ENCODE results near the gene ALDH1A2. TPM values are rescaled to one million over a fixed set of nuclear protein-coding genes. Genes with fewer than 3 reads are reported as not detected.

The ALDH1A2 gene
- total and polyA plus RNA-seq, 4 experiments from 2014 or later: 0.15 to 0.83 TPM; not detected in 2

DNA sequence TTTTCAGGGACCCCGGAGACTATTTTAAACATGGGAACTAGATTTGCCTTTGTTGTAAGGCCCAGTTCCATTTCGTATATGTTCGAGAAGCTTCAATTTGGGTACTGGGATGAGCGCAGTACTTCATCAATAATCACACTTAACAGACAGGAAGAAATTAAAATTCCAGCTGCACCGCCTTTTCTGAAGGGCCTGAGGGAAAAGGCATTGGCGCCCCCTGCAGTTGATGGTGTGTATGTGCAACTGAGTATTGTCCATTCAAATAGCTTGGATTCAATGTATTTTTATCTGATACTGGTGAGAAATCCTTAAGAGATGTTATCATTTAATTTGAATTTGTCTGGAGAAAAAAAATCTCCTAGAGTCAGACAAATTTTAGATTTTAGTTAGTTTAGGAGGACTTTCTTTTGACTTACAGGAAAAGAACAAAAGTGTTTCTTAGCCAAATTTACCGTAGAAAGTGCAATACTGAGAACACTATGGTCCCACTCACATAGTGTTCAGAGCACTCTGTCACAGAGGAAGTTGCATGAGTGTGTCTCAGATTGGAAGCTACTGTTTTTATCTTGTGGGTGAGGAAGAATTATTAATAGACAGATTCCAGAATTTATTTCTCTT lies 5.4 kb upstream of the ALDH1A2 start:
- no peaks in the 10 kb centered on the region for H3K4me1 ChIP-seq (ENCODE audit: insufficient read depth, low read length)
- ChIA-PET CTCF (ENCODE audit: partially characterized antibody) (interaction anchor here (0.8 to 1.2 kb wide), 4 partner anchors 10 to 20 kb away, joined by 3 to 4 read pairs (median 3); no protein-coding TSS in a partner anchor), POLR2A (ENCODE audit: partially characterized antibody) (interaction anchor here (1.5 kb wide), 1 partner anchor 23 kb away, joined by 3 read pairs; no protein-coding TSS in a partner anchor)
- intact Hi-C loops (cut with micrococcal nuclease): no loop called here
- Mint-ChIP-seq H3K4me3 (no peak overlapping the region), H3K4me1 (peaks cover 2 to 8% (median 6%) of the 10 kb centered on the region in 4 donors), H3K27ac (no peak overlapping the region), H3K36me3 (no peaks in the 10 kb centered on the region), H3K9me3 (peaks cover 0 to 2% (median 0%) of the 10 kb centered on the region in 8 donors), H3K27me3 (peaks cover 26 to 31% of the 10 kb centered on the region in 2 donors)
- H3K9me3 ChIP-seq (ENCODE audit: control insufficient read depth in 1 of 2, low read length in 2 of 2): no peaks in the 10 kb centered on the region
- no peaks in the 10 kb centered on the region for H3K36me3 ChIP-seq (ENCODE audit: insufficient read depth, low read length)
- H3K27me3 ChIP-seq (ENCODE audit: insufficient read depth, low read length): peaks cover 8% of the 10 kb centered on the region
- no peak overlapping the region for H3K27ac ChIP-seq (ENCODE audit: low read depth, low read length)
- DNase-seq: peak in 2 of 5 donors; percentile 9 to 21
- no peak overlapping the region for H3K4me3 ChIP-seq (ENCODE audit: low read length in 2 of 2)

GRCh38 chr15:58069008-58069407 lies 3.5 kb upstream of the ALDH1A2 start:
- intact Hi-C loops (cut with micrococcal nuclease): no loop called here
- peaks cover 2 to 8% (median 6%) of the 10 kb centered on the region in 4 donors for H3K4me1 Mint-ChIP-seq
- H3K36me3 Mint-ChIP-seq: no peaks in the 10 kb centered on the region
- peaks cover 13% of the 10 kb centered on the region for H3K27me3 ChIP-seq (ENCODE audit: insufficient read depth, low read length)
- no peaks in the 10 kb centered on the region for H3K36me3 ChIP-seq (ENCODE audit: insufficient read depth, low read length)
- ChIA-PET POLR2A (ENCODE audit: partially characterized antibody) (no interaction called here), CTCF (ENCODE audit: partially characterized antibody) (interaction anchor here (0.9 kb wide), 1 partner anchor 20 kb away, joined by 3 read pairs; no protein-coding TSS in a partner anchor)
- peaks cover 8% of the 10 kb centered on the region for H3K4me1 ChIP-seq (ENCODE audit: insufficient read depth, low read length)
- H3K27me3 Mint-ChIP-seq: peaks cover 30 to 32% of the 10 kb centered on the region in 2 donors
- H3K9me3 ChIP-seq (ENCODE audit: control insufficient read depth in 1 of 2, low read length in 2 of 2): no peaks in the 10 kb centered on the region
- no peak overlapping the region for H3K4me3 Mint-ChIP-seq
- no peak overlapping the region for H3K27ac ChIP-seq (ENCODE audit: low read depth, low read length)
- H3K4me3 ChIP-seq (ENCODE audit: low read length in 2 of 2): no peak overlapping the region
- H3K27ac Mint-ChIP-seq: no peak overlapping the region
- peaks cover 0 to 7% (median 2%) of the 10 kb centered on the region in 8 donors for H3K9me3 Mint-ChIP-seq
- DNase-seq: no peak

DNA sequence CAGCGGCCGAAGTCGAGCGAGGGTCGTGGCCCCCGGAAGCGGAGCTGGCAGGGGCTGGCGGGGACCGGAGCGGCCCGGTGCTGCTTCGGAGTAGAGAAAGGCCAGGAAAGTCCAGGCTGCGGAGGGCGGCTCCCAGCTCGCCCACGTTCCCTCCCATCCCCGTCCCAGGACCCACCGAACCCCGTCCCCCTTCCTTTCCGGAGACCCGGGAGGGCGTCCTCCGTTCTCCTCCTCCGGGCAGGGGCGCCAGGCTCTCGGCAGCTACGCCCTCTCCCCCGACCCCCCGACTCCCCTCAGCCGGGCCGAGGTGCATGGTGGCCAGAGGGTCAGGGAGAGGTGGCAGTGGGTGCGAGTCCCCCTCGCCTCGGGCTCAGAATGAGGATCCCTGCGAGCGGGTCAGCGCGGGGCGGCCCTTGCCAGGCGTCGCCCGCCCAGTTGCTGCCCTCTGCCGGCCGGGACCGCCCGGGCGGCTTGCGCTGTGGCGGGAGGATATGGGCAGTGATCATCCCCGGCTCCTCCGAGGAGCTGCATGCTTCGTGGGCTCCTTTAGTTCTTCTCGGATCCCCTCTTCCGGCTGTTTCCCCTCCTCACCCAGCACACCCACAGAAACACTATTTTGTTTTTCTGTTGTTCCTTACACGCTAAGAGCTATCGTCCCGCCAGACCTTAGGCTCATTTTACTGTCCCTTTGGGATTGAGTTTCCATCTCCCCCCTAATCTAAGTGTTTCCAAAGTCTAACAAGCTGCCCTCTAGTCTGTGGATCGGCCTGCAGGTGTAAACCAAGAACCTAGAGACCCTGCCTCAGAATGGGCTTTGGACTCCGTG lies 744 bp upstream of the ALDH1A2 start:
- Mint-ChIP-seq H3K4me3 (peak overlapping the region; percentile 69 to 83 (median 76)), H3K36me3 (no peaks in the 10 kb centered on the region), H3K27me3 (peaks cover 38 to 48% of the 10 kb centered on the region in 2 donors), H3K4me1 (peaks cover 2 to 8% (median 6%) of the 10 kb centered on the region in 4 donors), H3K9me3 (peaks cover 0 to 14% (median 7%) of the 10 kb centered on the region in 8 donors), H3K27ac (peak overlapping the region in 1 of 7 donors; percentile 60)
- intact Hi-C loops (cut with micrococcal nuclease): no loop called here
- Histone ChIP-seq H3K9me3 (ENCODE audit: control insufficient read depth in 1 of 2, low read length in 2 of 2) (no peaks in the 10 kb centered on the region), H3K36me3 (ENCODE audit: insufficient read depth, low read length) (no peaks in the 10 kb centered on the region), H3K27ac (ENCODE audit: low read depth, low read length) (no peak overlapping the region), H3K4me3 (ENCODE audit: low read length in 2 of 2) (peak overlapping the region in 1 of 2 donors; percentile 24), H3K27me3 (ENCODE audit: insufficient read depth, low read length) (peaks cover 17% of the 10 kb centered on the region), H3K4me1 (ENCODE audit: insufficient read depth, low read length) (peaks cover 8% of the 10 kb centered on the region)
- CTCF ChIA-PET (ENCODE audit: partially characterized antibody): interaction anchor here (0.7 to 2.4 kb wide), 7 partner anchors 9 to 202 kb away, joined by 3 to 8 read pairs (median 4); no protein-coding TSS in a partner anchor
- POLR2A ChIA-PET (ENCODE audit: partially characterized antibody): interaction anchor here (0.6 kb wide), 1 partner anchor 11 kb away, joined by 3 read pairs; no protein-coding TSS in a partner anchor
- DNase-seq: peak in 1 of 5 donors; percentile 12

DNA sequence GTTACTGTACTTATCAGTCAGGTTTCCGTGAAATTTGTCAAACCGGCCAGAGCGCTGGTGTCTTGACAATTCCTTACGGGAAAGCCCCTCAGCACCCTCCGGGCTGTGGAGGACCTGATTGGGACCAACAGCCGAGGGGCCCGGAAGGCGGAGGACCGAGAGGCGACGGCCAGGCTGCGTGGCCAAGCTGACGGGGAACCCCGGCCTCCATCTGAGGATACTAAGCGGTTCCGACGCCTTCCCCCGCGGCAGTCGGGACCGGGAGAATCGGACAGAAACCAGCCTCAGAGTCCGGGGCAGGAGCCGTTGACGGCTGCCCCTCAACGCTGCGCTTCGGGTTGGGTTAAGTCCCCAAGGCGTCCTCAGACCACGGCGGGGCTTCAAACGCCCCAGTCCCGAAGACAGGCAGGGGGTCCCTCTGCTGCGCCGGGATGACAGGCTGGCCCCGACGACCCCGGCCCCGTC lies 499 bp downstream of the ALDH1A2 start:
- Mint-ChIP-seq H3K27me3 (peaks cover 38 to 49% of the 10 kb centered on the region in 2 donors), H3K4me1 (peaks cover 2 to 8% (median 6%) of the 10 kb centered on the region in 4 donors), H3K4me3 (peak overlapping the region in 4 of 8 donors; percentile 42 to 67 (median 46)), H3K27ac (no peak overlapping the region), H3K9me3 (peaks cover 0 to 14% (median 7%) of the 10 kb centered on the region in 8 donors), H3K36me3 (no peaks in the 10 kb centered on the region)
- Histone ChIP-seq H3K9me3 (ENCODE audit: control insufficient read depth in 1 of 2, low read length in 2 of 2) (no peaks in the 10 kb centered on the region), H3K27ac (ENCODE audit: low read depth, low read length) (no peak overlapping the region), H3K4me3 (ENCODE audit: low read length in 2 of 2) (no peak overlapping the region), H3K4me1 (ENCODE audit: insufficient read depth, low read length) (peaks cover 8% of the 10 kb centered on the region), H3K36me3 (ENCODE audit: insufficient read depth, low read length) (no peaks in the 10 kb centered on the region), H3K27me3 (ENCODE audit: insufficient read depth, low read length) (peaks cover 17% of the 10 kb centered on the region)
- POLR2A ChIA-PET (ENCODE audit: partially characterized antibody): no interaction called here
- no peak for DNase-seq
- CTCF ChIA-PET (ENCODE audit: partially characterized antibody): no interaction called here
- intact Hi-C loops (cut with micrococcal nuclease): no loop called here

DNA sequence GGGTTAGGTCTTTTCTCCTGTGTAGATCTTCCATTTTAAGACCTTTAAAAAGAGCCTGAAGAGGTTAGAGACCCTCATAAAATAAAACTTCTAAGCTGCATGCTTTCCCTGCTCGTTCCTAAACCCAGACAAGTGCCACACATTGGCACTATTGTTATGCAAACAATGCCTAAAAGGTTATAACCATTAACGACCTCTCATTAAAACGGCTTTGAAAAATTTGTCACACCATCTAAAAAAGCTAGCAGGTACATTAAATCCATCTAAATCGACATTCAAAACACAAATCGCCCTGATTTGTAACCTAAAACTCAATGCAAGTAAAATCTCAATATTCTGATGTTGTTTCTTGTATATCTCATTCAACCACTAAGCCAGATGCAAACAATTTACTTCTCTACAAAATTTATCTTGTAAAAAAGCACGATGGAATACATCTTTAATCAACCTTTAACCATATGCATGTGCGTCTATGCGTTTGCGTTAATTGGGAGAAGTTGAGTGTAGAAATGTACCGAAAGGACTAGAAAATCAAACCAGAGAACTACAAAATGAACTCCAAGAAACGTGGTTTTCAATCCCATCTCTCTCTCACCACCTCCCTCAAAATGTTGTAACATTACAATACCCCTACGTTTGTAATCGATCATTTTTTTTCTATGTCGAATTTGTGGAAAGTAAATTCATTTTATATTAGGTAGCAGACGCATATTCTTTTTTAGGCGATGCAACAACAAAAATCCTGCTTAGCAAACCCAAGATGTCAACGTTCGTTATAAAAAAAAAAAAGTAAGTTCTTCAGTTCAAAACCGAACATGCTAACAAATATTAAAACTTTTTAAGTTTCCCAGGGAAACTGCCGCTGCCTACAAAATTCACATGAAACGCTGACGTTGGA lies 1.2 kb downstream of the ALDH1A2 start:
- Mint-ChIP-seq H3K27ac (peak overlapping the region in 1 of 7 donors; percentile 23), H3K9me3 (peaks cover 0 to 14% (median 7%) of the 10 kb centered on the region in 8 donors), H3K27me3 (peaks cover 38 to 49% of the 10 kb centered on the region in 2 donors), H3K4me1 (peaks cover 2 to 8% (median 6%) of the 10 kb centered on the region in 4 donors), H3K36me3 (no peaks in the 10 kb centered on the region), H3K4me3 (peak overlapping the region in 4 of 8 donors; percentile 12 to 44 (median 28))
- Histone ChIP-seq H3K4me3 (ENCODE audit: low read length in 2 of 2) (no peak overlapping the region), H3K4me1 (ENCODE audit: insufficient read depth, low read length) (peaks cover 8% of the 10 kb centered on the region), H3K36me3 (ENCODE audit: insufficient read depth, low read length) (no peaks in the 10 kb centered on the region), H3K9me3 (ENCODE audit: control insufficient read depth in 1 of 2, low read length in 2 of 2) (no peaks in the 10 kb centered on the region), H3K27ac (ENCODE audit: low read depth, low read length) (no peak overlapping the region), H3K27me3 (ENCODE audit: insufficient read depth, low read length) (peaks cover 17% of the 10 kb centered on the region)
- POLR2A ChIA-PET (ENCODE audit: partially characterized antibody): no interaction called here
- intact Hi-C loops (cut with micrococcal nuclease): no loop called here
- CTCF ChIA-PET (ENCODE audit: partially characterized antibody): no interaction called here
- DNase-seq: no peak

- Mint-ChIP-seq H3K9me3 (peaks cover 0 to 14% (median 6%) of the 10 kb centered on the region in 8 donors), H3K36me3 (no peaks in the 10 kb centered on the region), H3K27me3 (peaks cover 35 to 45% of the 10 kb centered on the region in 2 donors), H3K27ac (no peak overlapping the region), H3K4me1 (peaks cover 2 to 8% (median 6%) of the 10 kb centered on the region in 4 donors), H3K4me3 (peak overlapping the region in 1 of 8 donors; percentile 31)
- intact Hi-C loops (cut with micrococcal nuclease): no loop called here
- ChIA-PET POLR2A (ENCODE audit: partially characterized antibody) (no interaction called here), CTCF (ENCODE audit: partially characterized antibody) (interaction anchor here (0.9 kb wide), 1 partner anchor 23 kb away, joined by 3 read pairs; no protein-coding TSS in a partner anchor)
- H3K27ac ChIP-seq (ENCODE audit: low read depth, low read length): no peak overlapping the region
- no peaks in the 10 kb centered on the region for H3K36me3 ChIP-seq (ENCODE audit: insufficient read depth, low read length)
- no peak overlapping the region for H3K4me3 ChIP-seq (ENCODE audit: low read length in 2 of 2)
- no peaks in the 10 kb centered on the region for H3K9me3 ChIP-seq (ENCODE audit: control insufficient read depth in 1 of 2, low read length in 2 of 2)
- H3K27me3 ChIP-seq (ENCODE audit: insufficient read depth, low read length): peaks cover 17% of the 10 kb centered on the region
- peaks cover 8% of the 10 kb centered on the region for H3K4me1 ChIP-seq (ENCODE audit: insufficient read depth, low read length)
- no peak for DNase-seq
These were observed 1.9 kb downstream of the ALDH1A2 start for GRCh38 chr15:58063614-58064013.

Data from CD4-positive, alpha-beta memory T cell (primary cell).